SU-DHL-6 (cell line): ENCODE measurements around the gene CTSA.

ENCODE experiments used
- CTCF ChIP-seq: fragments of 200-600 bp; sonication (generic); IDR thresholded peaks from one replicate; pipeline ENCODE4 v1.5.1; 2017; ENCODE audit warnings: antibody characterized with exemption, mild to moderate bottlenecking, low read length, moderate library complexity; ENCODE audit not compliant: insufficient read depth, poor library complexity, severe bottlenecking
- EZH2phosphoT487 ChIP-seq: fragments of 200-600 bp; sonication (generic), shearing (Covaris generic); conservative IDR thresholded peaks from 2 replicates; pipeline ENCODE4 v1.6.1; 2018; ENCODE audit warnings: mild to moderate bottlenecking, antibody characterized with exemption, low read length, moderate library complexity, mixed read lengths

GRCh38 chr20:45883100-45883469 lies 8.1 kb upstream of the CTSA start:
- TF ChIP-seq CTCF = no peak
- TF ChIP-seq EZH2phosphoT487 = no peak
